ENCODE results near the gene C21orf58. TPM values are rescaled to one million over a fixed set of nuclear protein-coding genes. Genes with fewer than 3 reads are reported as not detected.
A peak's percentile ranks its signal among the peaks of the same experiment; 100 is the strongest.
"Not testable (repeated sequence)": the region's sequence is repeated elsewhere in the genome, so short reads cannot be mapped to it uniquely, and the experiment has no call there.

C21orf58 gene
- total RNA-seq = 10 to 100 TPM; 27.4 to 33.0 TPM

- H3K36me3 Mint-ChIP-seq (ENCODE audit: low read depth) = peaks cover 47% of the 10 kb centered on the region
- ATAC-seq (peak; percentile 88), DNase-seq (peak; percentile 98)
- intact Hi-C loops (cut with DNase I, micrococcal nuclease) = loop anchor here (1.0 to 10.0 kb wide), 15 partner anchors 37 to 1252 kb away; partner anchors contain the start of genes DIP2A (in 2 of the 2), LSS (in 2 of the 2), YBEY (in 2 of the 2) and ADARB1 (in 1 of the 2)
- peak within 1 kb of the TSS; percentile 95 for H3K4me3 Mint-ChIP-seq
- H3K4me1 Mint-ChIP-seq = peaks cover 30% of the 10 kb centered on the region
- no peaks in the 10 kb centered on the region for H3K27me3 Mint-ChIP-seq
- CTCF ChIA-PET = no interaction called here
- no peaks in the 10 kb centered on the region for H3K9me3 Mint-ChIP-seq (ENCODE audit: low read depth)
- H3K27ac Mint-ChIP-seq = peak within 1 kb of the TSS; percentile 94
- POLR2A ChIA-PET = no interaction called here
These were observed at the start of gene C21orf58, which contains the start of gene PCNT for GRCh38 chr21:46323710-46324389. Gene C21orf58, minus strand, starts transcription at chr21:46323870. Its CDS starts 1,132 bp downstream, at chr21:46322738. Gene PCNT, plus strand, starts transcription at chr21:46324156. Its CDS starts 73 bp downstream, at chr21:46324229.

- Mint-ChIP-seq H3K4me1 (peaks cover 12% of the 10 kb centered on the region), H3K36me3 (ENCODE audit: low read depth) (peaks cover 20% of the 10 kb centered on the region)
- H3K9me3 Mint-ChIP-seq (ENCODE audit: low read depth); H3K4me3 Mint-ChIP-seq; ATAC-seq; DNase-seq; POLR2A ChIA-PET; intact Hi-C loops (cut with DNase I, micrococcal nuclease); H3K27me3 Mint-ChIP-seq; H3K27ac Mint-ChIP-seq: not testable (repeated sequence)
- CTCF ChIA-PET = interaction anchor here (0.6 kb wide), 1 partner anchor 121 kb away, joined by 3 read pairs; no protein-coding TSS in a partner anchor
These were observed 49.3 kb upstream of the C21orf58 start for GRCh38 chr21:46372947-46373346.

GRCh38 chr21:46372014-46372485, 48.4 kb upstream of the C21orf58 start:
- intact Hi-C loops (cut with DNase I, micrococcal nuclease) = no loop called here
- H3K36me3 Mint-ChIP-seq (ENCODE audit: low read depth) = peaks cover 21% of the 10 kb centered on the region
- CTCF ChIA-PET = no interaction called here
- POLR2A ChIA-PET = no interaction called here
- H3K9me3 Mint-ChIP-seq (ENCODE audit: low read depth) = no peaks in the 10 kb centered on the region
- H3K4me3 Mint-ChIP-seq = no peak overlapping the region
- H3K4me1 Mint-ChIP-seq = peaks cover 16% of the 10 kb centered on the region
- DNase-seq (no peak), ATAC-seq (no peak)
- H3K27ac Mint-ChIP-seq = no peak overlapping the region
- H3K27me3 Mint-ChIP-seq = no peaks in the 10 kb centered on the region

GRCh38 chr21:46371204-46372013, 47.7 kb upstream of the C21orf58 start:
- ATAC-seq (no peak), DNase-seq (no peak)
- H3K36me3 Mint-ChIP-seq (ENCODE audit: low read depth) = peaks cover 27% of the 10 kb centered on the region
- ChIA-PET CTCF (no interaction called here), POLR2A (interaction anchor here (0.7 kb wide), 1 partner anchor 131 kb away, joined by 3 read pairs; no protein-coding TSS in a partner anchor)
- peaks cover 16% of the 10 kb centered on the region for H3K4me1 Mint-ChIP-seq
- H3K27ac Mint-ChIP-seq = no peak overlapping the region
- no peaks in the 10 kb centered on the region for H3K27me3 Mint-ChIP-seq
- intact Hi-C loops (cut with DNase I, micrococcal nuclease) = no loop called here
- H3K9me3 Mint-ChIP-seq (ENCODE audit: low read depth) = no peaks in the 10 kb centered on the region
- no peak overlapping the region for H3K4me3 Mint-ChIP-seq

GRCh38 chr21:46369520-46370235, 46.0 kb upstream of the C21orf58 start:
- Mint-ChIP-seq H3K4me3 (no peak overlapping the region), H3K36me3 (ENCODE audit: low read depth) (peaks cover 36% of the 10 kb centered on the region), H3K27me3 (no peaks in the 10 kb centered on the region), H3K9me3 (ENCODE audit: low read depth) (no peaks in the 10 kb centered on the region), H3K4me1 (peaks cover 16% of the 10 kb centered on the region), H3K27ac (no peak overlapping the region)
- POLR2A ChIA-PET = no interaction called here
- CTCF ChIA-PET = no interaction called here
- DNase-seq (no peak), ATAC-seq (no peak)
- intact Hi-C loops (cut with DNase I, micrococcal nuclease) = no loop called here

GRCh38 chr21:46368533-46369285, 45.0 kb upstream of the C21orf58 start:
- POLR2A ChIA-PET = interaction anchor here (0.7 kb wide), 1 partner anchor 11 kb away, joined by 3 read pairs; no protein-coding TSS in a partner anchor
- intact Hi-C loops (cut with DNase I, micrococcal nuclease) = no loop called here

GRCh38 chr21:46366966-46367365, 43.3 kb upstream of the C21orf58 start:
- Mint-ChIP-seq H3K27me3 (no peaks in the 10 kb centered on the region), H3K27ac (no peak overlapping the region), H3K9me3 (ENCODE audit: low read depth) (no peaks in the 10 kb centered on the region), H3K4me3 (no peak overlapping the region), H3K4me1 (peaks cover 18% of the 10 kb centered on the region), H3K36me3 (ENCODE audit: low read depth) (peaks cover 41% of the 10 kb centered on the region)
- DNase-seq (no peak), ATAC-seq (no peak)
- POLR2A ChIA-PET = interaction anchor here (0.5 kb wide), 1 partner anchor 11 kb away, joined by 4 read pairs; no protein-coding TSS in a partner anchor
- intact Hi-C loops (cut with DNase I, micrococcal nuclease) = no loop called here
- CTCF ChIA-PET = no interaction called here

More at GRCh38 chr21:46368533-46369285, 45.0 kb upstream of the C21orf58 start:
- DNase-seq (peak; percentile 72), ATAC-seq (peak; percentile 95)
- CTCF ChIA-PET = no interaction called here
- H3K36me3 Mint-ChIP-seq (ENCODE audit: low read depth) = peaks cover 36% of the 10 kb centered on the region
- peaks cover 16% of the 10 kb centered on the region for H3K4me1 Mint-ChIP-seq
- no peaks in the 10 kb centered on the region for H3K27me3 Mint-ChIP-seq
- H3K27ac Mint-ChIP-seq = peak overlapping the region; percentile 86
- H3K9me3 Mint-ChIP-seq (ENCODE audit: low read depth) = no peaks in the 10 kb centered on the region
- peak overlapping the region; percentile 31 for H3K4me3 Mint-ChIP-seq

GRCh38 chr21:46366561-46366960, 42.9 kb upstream of the C21orf58 start:
- ChIA-PET POLR2A (no interaction called here), CTCF (no interaction called here)
- no peak for DNase-seq
- no peak overlapping the region for H3K27ac Mint-ChIP-seq
- H3K4me3 Mint-ChIP-seq = no peak overlapping the region
- no peaks in the 10 kb centered on the region for H3K27me3 Mint-ChIP-seq
- intact Hi-C loops (cut with DNase I, micrococcal nuclease) = no loop called here
- no peak for ATAC-seq
- no peaks in the 10 kb centered on the region for H3K9me3 Mint-ChIP-seq (ENCODE audit: low read depth)
- H3K4me1 Mint-ChIP-seq = peaks cover 20% of the 10 kb centered on the region
- peaks cover 41% of the 10 kb centered on the region for H3K36me3 Mint-ChIP-seq (ENCODE audit: low read depth)

- Mint-ChIP-seq H3K4me3 (no peak overlapping the region), H3K36me3 (ENCODE audit: low read depth) (peaks cover 44% of the 10 kb centered on the region), H3K27me3 (no peaks in the 10 kb centered on the region), H3K9me3 (ENCODE audit: low read depth) (no peaks in the 10 kb centered on the region), H3K27ac (no peak overlapping the region), H3K4me1 (peaks cover 20% of the 10 kb centered on the region)
- intact Hi-C loops (cut with DNase I, micrococcal nuclease) = no loop called here
- ChIA-PET POLR2A (no interaction called here), CTCF (no interaction called here)
- ATAC-seq (no peak), DNase-seq (no peak)
These were observed 42.4 kb upstream of the C21orf58 start for GRCh38 chr21:46366091-46366490.

- Mint-ChIP-seq H3K9me3 (ENCODE audit: low read depth) (no peaks in the 10 kb centered on the region), H3K4me1 (peaks cover 14% of the 10 kb centered on the region), H3K27me3 (no peaks in the 10 kb centered on the region), H3K36me3 (ENCODE audit: low read depth) (peaks cover 52% of the 10 kb centered on the region), H3K4me3 (no peak overlapping the region), H3K27ac (no peak overlapping the region)
- DNase-seq (no peak), ATAC-seq (no peak)
- ChIA-PET CTCF (no interaction called here), POLR2A (no interaction called here)
- intact Hi-C loops (cut with DNase I, micrococcal nuclease) = no loop called here
These were observed 40.0 kb upstream of the C21orf58 start for GRCh38 chr21:46363698-46364097.

GRCh38 chr21:46362946-46363345, 39.3 kb upstream of the C21orf58 start:
- POLR2A ChIA-PET = no interaction called here
- CTCF ChIA-PET = no interaction called here
- Mint-ChIP-seq H3K36me3 (ENCODE audit: low read depth) (peaks cover 50% of the 10 kb centered on the region), H3K27me3 (no peaks in the 10 kb centered on the region), H3K9me3 (ENCODE audit: low read depth) (no peaks in the 10 kb centered on the region), H3K4me1 (peaks cover 8% of the 10 kb centered on the region), H3K27ac (no peak overlapping the region), H3K4me3 (no peak overlapping the region)
- DNase-seq (no peak), ATAC-seq (no peak)
- intact Hi-C loops (cut with DNase I, micrococcal nuclease) = no loop called here

All from activated CD4-positive, alpha-beta T cell treated with anti-CD3 and anti-CD28 coated beads for 36 hours (primary cell).